Cardiac ventricle fibroblast (primary cell): ENCODE measurements around the gene RGS5. TPM values are rescaled to one million over a fixed set of nuclear protein-coding genes. Genes with fewer than 3 reads are reported as not detected.

Source experiments
- total RNA-seq: library from RNA; depleted of rRNA; stranded (reverse); fragments of >200 nt; gene quantifications from 2 replicates; pipeline ENCODE4 v1.2.3, GENCODE V29; 2015

Gene RGS5
- 1.4 and 4.8 TPM in 2 replicates for total RNA-seq

DNA sequence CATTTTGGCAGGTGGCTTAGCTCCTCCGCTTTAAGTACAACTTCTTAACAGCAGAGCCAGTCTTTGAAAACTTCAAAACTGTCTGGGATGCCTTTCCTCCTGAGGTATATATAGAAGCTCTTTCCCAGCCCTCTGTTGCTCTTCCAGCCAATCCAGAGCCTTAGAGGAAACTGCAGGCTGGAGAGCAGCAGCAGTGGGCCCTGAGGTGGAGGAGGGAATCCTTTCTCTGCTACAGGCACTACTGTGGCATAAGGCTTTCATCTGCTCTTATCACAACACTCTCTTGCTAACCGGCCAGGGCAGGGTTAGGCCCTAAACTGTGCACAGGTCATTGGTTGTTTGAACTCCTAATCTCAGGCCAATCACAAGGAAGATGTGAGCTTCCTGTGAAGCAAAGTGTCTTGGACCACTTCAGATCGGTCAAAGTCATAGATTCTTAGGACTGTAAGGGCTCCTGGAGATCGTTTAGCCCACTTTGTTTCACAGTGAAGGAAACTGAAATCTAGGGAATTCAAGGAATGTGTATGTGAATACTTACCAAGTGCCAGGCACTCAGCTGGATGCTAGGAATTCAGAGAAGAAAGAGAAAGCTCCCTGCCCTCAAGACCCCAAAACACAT, at the start of gene RGS5:
TSS of gene RGS5 (minus strand) at position 84 of the 619 bp plus-strand sequence. CDS start at position 3, 81 bp downstream.

Other genes starting within 250 kb of the RGS5 start
- gene RGS4, start 133.6 kb downstream of the RGS5 start, total RNA-seq, result 421 TPM in 2 replicates
- gene NUF2, start 119.0 kb upstream of the RGS5 start, total RNA-seq, result 0.64 and 0.69 TPM in 2 replicates